ENCODE data around the gene KNSTRN.

DNA sequence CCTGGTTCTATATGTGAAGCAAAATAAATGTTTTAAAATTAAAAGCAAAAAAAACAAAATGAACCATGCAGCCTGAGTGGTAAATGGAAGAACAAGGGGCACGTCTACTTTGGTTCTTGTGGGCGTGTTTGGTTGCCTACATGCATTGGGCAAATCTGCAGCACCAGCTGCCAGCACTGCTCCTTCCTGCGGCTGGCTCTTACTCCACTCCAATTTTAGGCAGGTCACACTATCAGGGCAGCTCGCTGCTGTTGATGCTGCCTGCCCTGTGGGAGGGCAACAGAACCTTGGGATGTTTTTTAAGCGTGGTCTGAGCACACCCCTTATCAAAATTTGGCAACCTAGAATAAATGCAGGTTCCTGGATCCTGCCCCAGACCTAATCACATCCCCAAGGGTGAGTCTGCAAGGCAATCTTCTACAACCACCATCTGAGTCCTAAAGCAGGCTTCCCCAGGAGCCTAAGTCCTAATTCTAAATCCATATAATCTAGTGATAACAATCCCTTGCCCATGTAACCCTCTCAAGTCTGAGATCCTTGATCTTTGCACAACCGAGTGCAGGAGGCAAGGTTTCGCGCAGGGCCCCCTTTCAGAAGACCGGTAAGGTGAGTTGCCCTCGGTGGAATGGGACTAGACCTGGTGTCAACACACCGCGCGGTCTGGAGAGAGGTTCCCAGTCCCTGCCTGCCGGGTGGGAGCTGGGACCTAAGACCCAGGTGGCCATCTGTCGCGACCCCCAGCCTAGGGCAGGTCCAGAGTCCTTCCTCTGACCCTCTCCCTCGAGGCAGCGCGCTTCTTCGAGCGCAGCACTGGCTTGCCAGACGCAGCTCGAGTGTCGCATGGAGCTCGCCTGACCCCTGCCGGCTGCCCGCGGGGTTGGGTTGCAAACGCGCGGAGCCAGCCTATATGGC is 39.0 kb downstream of the KNSTRN start:
- TF ChIP-seq, protein P1, sequence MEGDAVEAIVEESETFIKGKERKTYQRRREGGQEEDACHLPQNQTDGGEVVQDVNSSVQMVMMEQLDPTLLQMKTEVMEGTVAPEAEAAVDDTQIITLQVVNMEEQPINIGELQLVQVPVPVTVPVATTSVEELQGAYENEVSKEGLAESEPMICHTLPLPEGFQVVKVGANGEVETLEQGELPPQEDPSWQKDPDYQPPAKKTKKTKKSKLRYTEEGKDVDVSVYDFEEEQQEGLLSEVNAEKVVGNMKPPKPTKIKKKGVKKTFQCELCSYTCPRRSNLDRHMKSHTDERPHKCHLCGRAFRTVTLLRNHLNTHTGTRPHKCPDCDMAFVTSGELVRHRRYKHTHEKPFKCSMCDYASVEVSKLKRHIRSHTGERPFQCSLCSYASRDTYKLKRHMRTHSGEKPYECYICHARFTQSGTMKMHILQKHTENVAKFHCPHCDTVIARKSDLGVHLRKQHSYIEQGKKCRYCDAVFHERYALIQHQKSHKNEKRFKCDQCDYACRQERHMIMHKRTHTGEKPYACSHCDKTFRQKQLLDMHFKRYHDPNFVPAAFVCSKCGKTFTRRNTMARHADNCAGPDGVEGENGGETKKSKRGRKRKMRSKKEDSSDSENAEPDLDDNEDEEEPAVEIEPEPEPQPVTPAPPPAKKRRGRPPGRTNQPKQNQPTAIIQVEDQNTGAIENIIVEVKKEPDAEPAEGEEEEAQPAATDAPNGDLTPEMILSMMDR (IDR thresholded peaks at IDR 0.05) = peak; percentile 91 to 94 (median 92)
- TF ChIP-seq EP300 (IDR thresholded peaks at IDR 0.05) = no peak
